ENCODE data around the gene ZBTB26. TPM values are rescaled to one million over a fixed set of nuclear protein-coding genes. Genes with fewer than 3 reads are reported as not detected.

The ZBTB26 gene, protein sequence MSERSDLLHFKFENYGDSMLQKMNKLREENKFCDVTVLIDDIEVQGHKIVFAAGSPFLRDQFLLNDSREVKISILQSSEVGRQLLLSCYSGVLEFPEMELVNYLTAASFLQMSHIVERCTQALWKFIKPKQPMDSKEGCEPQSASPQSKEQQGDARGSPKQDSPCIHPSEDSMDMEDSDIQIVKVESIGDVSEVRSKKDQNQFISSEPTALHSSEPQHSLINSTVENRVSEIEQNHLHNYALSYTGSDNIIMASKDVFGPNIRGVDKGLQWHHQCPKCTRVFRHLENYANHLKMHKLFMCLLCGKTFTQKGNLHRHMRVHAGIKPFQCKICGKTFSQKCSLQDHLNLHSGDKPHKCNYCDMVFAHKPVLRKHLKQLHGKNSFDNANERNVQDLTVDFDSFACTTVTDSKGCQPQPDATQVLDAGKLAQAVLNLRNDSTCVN
- 5.0 and 8.1 TPM in 2 replicates for total RNA-seq
- 3.3 and 10.0 TPM in 2 replicates for polyA plus RNA-seq

DNA sequence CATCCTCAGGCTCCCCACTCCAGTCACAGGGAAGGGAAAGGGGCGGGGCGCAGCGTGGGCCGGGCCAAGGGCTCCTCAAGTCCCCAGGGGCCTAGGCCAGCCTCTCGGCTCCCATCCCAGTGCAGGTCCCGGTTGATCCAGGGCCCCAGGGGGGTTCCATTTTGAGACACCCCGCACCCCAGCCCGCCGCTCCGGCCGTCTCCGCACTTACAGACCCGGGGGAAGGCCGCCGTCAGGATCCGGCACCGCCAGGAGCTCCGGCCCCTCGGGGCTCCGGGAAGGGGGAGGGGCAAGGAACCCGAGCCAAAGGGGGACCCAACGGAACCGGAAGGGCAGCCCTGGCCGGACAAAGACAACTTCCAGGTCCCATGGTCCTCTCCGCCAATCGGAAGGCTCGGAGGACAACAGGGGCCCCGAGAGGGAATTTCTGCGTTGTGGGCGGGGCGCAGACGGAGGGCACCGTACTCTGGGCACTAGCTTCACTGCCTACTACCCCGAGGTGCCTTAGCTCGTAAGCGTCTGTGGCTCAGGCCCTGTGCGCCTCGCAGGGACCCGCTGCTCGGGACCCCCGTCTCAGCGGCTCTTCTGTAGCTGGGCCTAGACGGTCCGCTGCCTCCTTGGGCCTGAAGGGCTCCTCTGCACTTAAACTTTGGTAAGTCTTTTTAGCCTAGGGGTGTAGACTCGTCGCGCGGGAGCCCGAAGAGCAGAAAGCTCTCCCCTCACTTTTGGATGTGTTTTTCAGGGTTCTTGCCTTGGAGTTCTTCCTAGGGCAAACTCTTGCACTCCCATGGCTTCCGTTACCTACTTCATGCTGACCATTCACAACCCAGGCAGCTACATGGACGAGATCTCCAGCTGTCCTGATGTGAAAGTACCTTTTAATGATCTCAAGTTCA lies at the start of gene ZBTB26:
Gene ZBTB26, minus strand, starts transcription at position 287 of the 896 bp plus-strand sequence. CDS start 11,578 bp downstream, outside the sequence.
- Histone ChIP-seq H3K4me3 (peak within 1 kb of the TSS; percentile 95), H3K4me1 (ENCODE audit: low read depth) (peaks cover 18% of the 10 kb centered on the region), H3K9me3 (ENCODE audit: low read depth) (no peaks in the 10 kb centered on the region), H3K27ac (peak within 1 kb of the TSS; percentile 96), H3K27me3 (no peaks in the 10 kb centered on the region), H3K36me3 (peaks cover 4% of the 10 kb centered on the region)
- DNase-seq (ENCODE audit: low read depth in 1 of 2, low spot score in 1 of 2), result peak; percentile 95 to 97
- TF ChIP-seq CTCF (IDR thresholded peaks at IDR 0.05; ENCODE audit: low read depth, low read length), result no peak

- Histone ChIP-seq H3K9me3 (ENCODE audit: low read depth) (no peaks in the 10 kb centered on the region), H3K4me1 (ENCODE audit: low read depth) (no peaks in the 10 kb centered on the region), H3K4me3 (no peak overlapping the region), H3K36me3 (no peaks in the 10 kb centered on the region), H3K27ac (no peak overlapping the region), H3K27me3 (no peaks in the 10 kb centered on the region)
- no peak for TF ChIP-seq CTCF (IDR thresholded peaks at IDR 0.05; ENCODE audit: low read depth, low read length)
- DNase-seq (ENCODE audit: low read depth in 1 of 2, low spot score in 1 of 2), result no peak
Observed at GRCh38 chr9:122978601-122979000, 47.3 kb upstream of the ZBTB26 start.

DNA sequence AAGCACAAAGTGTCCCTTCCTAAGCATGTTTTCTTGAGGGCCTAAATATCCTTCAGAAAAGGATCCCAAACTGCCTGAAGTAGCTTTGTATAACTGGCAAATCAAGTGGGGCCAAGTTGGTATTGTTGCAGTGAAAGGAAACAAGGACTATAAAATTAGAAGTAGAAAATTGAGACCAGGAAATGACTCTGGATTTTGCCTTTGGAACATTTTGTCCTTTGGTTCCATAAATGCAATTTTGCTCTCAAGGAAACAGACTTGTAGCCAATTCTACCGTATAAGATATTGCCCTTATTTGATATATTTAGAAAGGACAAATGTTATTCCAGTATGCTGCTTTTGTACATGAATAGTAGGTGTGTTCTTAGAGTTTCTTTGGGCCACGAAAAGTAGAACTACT lies 43.9 kb upstream of the ZBTB26 start:
- no peak for DNase-seq (ENCODE audit: low read depth in 1 of 2, low spot score in 1 of 2)
- no peak for TF ChIP-seq CTCF (IDR thresholded peaks at IDR 0.05; ENCODE audit: low read depth, low read length)
- Histone ChIP-seq H3K27ac (no peak overlapping the region), H3K9me3 (ENCODE audit: low read depth) (no peaks in the 10 kb centered on the region), H3K4me3 (no peak overlapping the region), H3K27me3 (no peaks in the 10 kb centered on the region), H3K36me3 (peaks cover 10% of the 10 kb centered on the region), H3K4me1 (ENCODE audit: low read depth) (no peaks in the 10 kb centered on the region)

GRCh38 chr9:122961139-122961538 lies 29.8 kb upstream of the ZBTB26 start:
- no peak for TF ChIP-seq CTCF (IDR thresholded peaks at IDR 0.05; ENCODE audit: low read depth, low read length)
- Histone ChIP-seq H3K4me1 (ENCODE audit: low read depth) (no peaks in the 10 kb centered on the region), H3K9me3 (ENCODE audit: low read depth) (no peaks in the 10 kb centered on the region), H3K36me3 (peaks cover 14% of the 10 kb centered on the region), H3K27me3 (no peaks in the 10 kb centered on the region), H3K4me3 (no peak overlapping the region), H3K27ac (no peak overlapping the region)
- no peak for DNase-seq (ENCODE audit: low read depth in 1 of 2, low spot score in 1 of 2)

GRCh38 chr9:122955961-122956360 lies 24.6 kb upstream of the ZBTB26 start:
- TF ChIP-seq CTCF (IDR thresholded peaks at IDR 0.05; ENCODE audit: low read depth, low read length), result no peak
- H3K9me3 ChIP-seq (ENCODE audit: low read depth), result no peaks in the 10 kb centered on the region
- DNase-seq (ENCODE audit: low read depth in 1 of 2, low spot score in 1 of 2), result no peak
- no peak overlapping the region for H3K27ac ChIP-seq
- no peaks in the 10 kb centered on the region for H3K27me3 ChIP-seq
- H3K36me3 ChIP-seq, result peaks cover 3% of the 10 kb centered on the region
- H3K4me3 ChIP-seq, result no peak overlapping the region
- H3K4me1 ChIP-seq (ENCODE audit: low read depth), result peaks cover 5% of the 10 kb centered on the region

All from cardiac muscle cell (in vitro differentiated cells and primary cell).